Measurements from ENCODE around the gene EFCAB5. TPM values are rescaled to one million over a fixed set of nuclear protein-coding genes. Genes with fewer than 3 reads are reported as not detected.

The EFCAB5 gene
- total and polyA plus RNA-seq, 2 of the 8 experiments (the other 6 are each of a cell fraction or from before 2014, with no cell fraction given): 0.05 to 0.34 TPM

DNA sequence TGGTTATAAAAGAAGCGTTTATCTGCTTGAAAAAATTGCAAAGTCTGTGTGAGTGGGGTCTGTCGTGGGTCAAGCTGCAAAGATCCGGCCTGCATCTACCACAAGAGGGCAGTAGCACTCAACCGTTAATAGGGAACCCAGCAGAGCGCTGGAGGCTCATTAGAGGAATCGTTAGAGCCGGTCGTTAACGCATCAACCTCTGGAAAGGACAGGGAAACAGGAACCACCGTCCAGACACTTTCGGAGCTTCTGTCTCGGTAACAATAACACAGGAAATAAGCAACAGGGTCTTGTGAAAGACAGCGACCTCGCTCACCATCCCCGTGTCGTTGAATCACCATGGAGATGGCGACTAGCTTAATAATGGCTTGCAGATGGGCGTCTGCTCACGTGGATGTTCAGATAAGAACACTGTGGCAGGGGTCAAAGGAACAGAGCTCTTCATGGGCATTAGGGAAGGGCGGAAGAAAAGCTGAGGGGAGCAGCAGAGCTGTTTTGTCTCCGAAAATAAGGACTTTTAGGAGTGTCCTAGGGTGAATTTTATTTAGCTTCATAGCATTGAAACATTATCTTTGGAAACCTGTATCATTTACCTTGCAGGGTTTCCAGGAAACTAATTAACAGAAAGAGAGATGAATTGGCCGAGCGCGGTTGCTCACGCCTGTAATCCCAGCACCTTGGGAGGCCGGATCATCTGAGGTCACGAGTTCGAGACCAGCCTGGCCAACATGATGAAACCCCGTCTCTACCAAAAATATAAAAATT is 163.3 kb downstream of the EFCAB5 start:
- Histone ChIP-seq H3K9ac (replicated peaks in 1 of 4; ENCODE audit: extremely low read depth in 1 of 4, low read depth in 3 of 4, low read length in 3 of 4) (peak overlapping the region in 3 of 4 experiments; percentile 35 to 74 (median 65); a peak in 5 of 7 replicates), H2BK120ac (replicated peaks; ENCODE audit: low read depth, low read length) (no peak overlapping the region), H4K20me1 (replicated peaks in 1 of 2; ENCODE audit: control insufficient read depth in 1 of 2, insufficient read depth in 2 of 2, low read length in 2 of 2) (no peaks in the 10 kb centered on the region), H2BK20ac (ENCODE audit: low read length) (no peak overlapping the region), H3K18ac (ENCODE audit: extremely low read depth, low read length) (peak overlapping the region; percentile 11; the same call in 1 of the 2 replicates), H2AFZ (ENCODE audit: low read length) (peak overlapping the region; percentile 100), H2BK5ac (ENCODE audit: low read depth, low read length) (no peak overlapping the region), H3K23ac (ENCODE audit: insufficient read length) (no peak overlapping the region), H3K56ac (replicated peaks; ENCODE audit: insufficient read length, low read depth, low read length) (no peak overlapping the region), H3K36me3 (ENCODE audit: control insufficient read depth in 2 of 4, insufficient read depth in 4 of 4, low read length in 3 of 4) (no peaks in the 10 kb centered on the region), H3K9me3 (ENCODE audit: insufficient read depth in 2 of 2, low read depth in 1 of 2, low read length in 1 of 2) (no peaks in the 10 kb centered on the region), H3K79me2 (ENCODE audit: control insufficient read depth in 1 of 2, insufficient read depth in 2 of 2, low read length in 2 of 2) (no peaks in the 10 kb centered on the region), H3K23me2 (ENCODE audit: low read depth, low read length) (no peaks in the 10 kb centered on the region), H3K14ac (ENCODE audit: insufficient read length) (no peak overlapping the region), H2AK5ac (ENCODE audit: low read depth, low read length) (no peak overlapping the region), H4K91ac (replicated peaks; ENCODE audit: insufficient read length, low read length) (no peak overlapping the region), H3K4ac (replicated peaks; ENCODE audit: insufficient read length, low read depth, low read length) (no peak overlapping the region), H3K4me2 (ENCODE audit: insufficient read depth in 1 of 2, low read depth in 2 of 2, low read length in 2 of 2) (peak overlapping the region; percentile 26 to 92), H2BK12ac (ENCODE audit: low read depth, low read length) (no peak overlapping the region; the same call in 1 of the 2 replicates), H4K5ac (ENCODE audit: insufficient read length, low read depth, low read length) (peak overlapping the region; percentile 63), H3K27ac (ENCODE audit: low read depth, low read length) (no peak overlapping the region), H3K79me1 (ENCODE audit: low read depth, low read length) (no peaks in the 10 kb centered on the region), H4K8ac (ENCODE audit: extremely low read depth, insufficient read depth, low read length) (no peak overlapping the region; the same call in 1 of the 2 replicates), H3K4me3 (ENCODE audit: extremely low read depth in 1 of 4, insufficient read depth in 2 of 4, low read depth in 3 of 4, low read length in 4 of 4) (peak overlapping the region; percentile 28 to 61 (median 52); a peak in 7 of 8 replicates), H2BK15ac (ENCODE audit: low read length) (no peak overlapping the region), H3K27me3 (replicated peaks in 1 of 4; ENCODE audit: control insufficient read depth in 3 of 4, extremely low read depth in 1 of 4, insufficient read depth in 3 of 4, low read length in 3 of 4) (no peaks in the 10 kb centered on the region), H3K4me1 (replicated peaks in 1 of 4; ENCODE audit: control insufficient read depth in 3 of 4, insufficient read depth in 4 of 4, low read length in 3 of 4) (no peaks in the 10 kb centered on the region)
- 34% methylated on average over 29 of the region's 29 CpGs; no CpG with 5 or more reads in 1 of the 2 experiments for WGBS, 2 experiments (ENCODE audit: extremely low coverage in 1 of 2, insufficient coverage in 1 of 2, insufficient read length in 1 of 2, insufficient replicate concordance in 2 of 2, low coverage in 1 of 2, low lambda C conversion rate in 2 of 2, missing lambda C conversion rate in 1 of 2)
- POLR2A ChIA-PET (ENCODE audit: partially characterized antibody): interaction anchor here (0.6 to 1.9 kb wide), 14 partner anchors 9 to 390 kb away, joined by 3 to 8 read pairs (median 4); partner anchors contain the start of gene NSRP1
- CTCF ChIA-PET (ENCODE audit: partially characterized antibody): interaction anchor here (0.6 to 4.0 kb wide), 38 partner anchors 9 to 318 kb away, joined by 3 to 67 read pairs (median 5); partner anchors contain the start of gene SLC6A4
- FAIRE-seq (peak; percentile 96), DNase-seq (ENCODE audit: low read depth in 1 of 2, low spot score in 2 of 2) (peak; percentile 56 to 77)
- TF ChIP-seq CHD2 (IDR thresholded peaks at IDR 0.05; ENCODE audit: low read length) (no peak), GABPA (IDR thresholded peaks at IDR 0.05; ENCODE audit: borderline replicate concordance, insufficient read depth, low read length) (no peak), CHD1 (IDR thresholded peaks at IDR 0.05; ENCODE audit: low read depth, low read length) (no peak), EGR1 (IDR thresholded peaks at IDR 0.05; ENCODE audit: borderline replicate concordance, low read depth, low read length) (no peak), TBP (IDR thresholded peaks at IDR 0.05; ENCODE audit: low read depth, low read length) (peak; percentile 73; the same call in 1 of the 2 replicates), SAP30 (IDR thresholded peaks at IDR 0.05; ENCODE audit: insufficient read depth, insufficient replicate concordance, low read length) (no peak)
